Activated naive CD4-positive, alpha-beta T cell (primary cell): Measurements from ENCODE around the gene MDFIC.

Source experiments
- DNase-seq, 4 experiments: peaks; one replicate each; lab custom pipeline; 2025; lab: John Stamatoyannopoulos, UW

MDFIC gene

DNA sequence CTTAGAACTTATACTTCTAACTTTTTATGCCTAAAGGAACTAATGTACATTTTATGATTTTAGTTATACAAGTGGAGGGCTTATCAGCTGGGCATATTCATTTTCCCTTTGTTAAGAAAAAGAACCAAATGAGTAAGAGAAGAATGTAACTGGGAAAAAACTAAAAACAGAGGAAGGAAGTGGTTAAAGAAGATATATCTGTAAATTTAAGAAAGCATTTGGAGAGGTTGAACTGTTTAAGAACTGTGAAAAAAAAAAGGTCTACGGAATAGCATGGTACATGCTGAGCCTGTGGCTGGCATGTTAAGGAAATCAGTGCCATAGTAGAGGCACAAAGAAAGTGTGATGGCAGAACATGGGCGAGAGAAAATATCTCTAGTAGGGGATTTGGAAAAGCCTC is 6.2 kb downstream of the MDFIC start:
- DNase-seq, result no peak

DNA sequence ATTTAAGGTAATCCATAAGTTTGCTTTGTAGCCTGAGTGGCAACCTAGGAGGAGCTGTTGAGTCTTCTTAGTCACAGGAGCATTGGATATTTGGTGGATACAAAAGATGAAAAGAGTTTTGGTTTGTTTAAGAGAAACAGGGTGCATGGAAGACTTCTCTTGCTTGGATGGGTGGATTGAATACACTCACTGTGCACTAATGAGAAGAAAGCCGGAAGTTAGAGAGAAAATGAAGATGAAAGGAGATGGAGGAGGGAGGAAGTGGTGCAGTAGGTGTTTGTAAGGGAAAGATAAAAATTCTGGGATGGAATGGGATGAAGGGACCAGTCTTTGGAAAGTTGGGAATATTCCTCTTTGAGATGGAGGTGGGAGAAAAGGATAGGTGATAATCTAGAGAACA is 7.7 kb downstream of the MDFIC start:
- no peak for DNase-seq

DNA sequence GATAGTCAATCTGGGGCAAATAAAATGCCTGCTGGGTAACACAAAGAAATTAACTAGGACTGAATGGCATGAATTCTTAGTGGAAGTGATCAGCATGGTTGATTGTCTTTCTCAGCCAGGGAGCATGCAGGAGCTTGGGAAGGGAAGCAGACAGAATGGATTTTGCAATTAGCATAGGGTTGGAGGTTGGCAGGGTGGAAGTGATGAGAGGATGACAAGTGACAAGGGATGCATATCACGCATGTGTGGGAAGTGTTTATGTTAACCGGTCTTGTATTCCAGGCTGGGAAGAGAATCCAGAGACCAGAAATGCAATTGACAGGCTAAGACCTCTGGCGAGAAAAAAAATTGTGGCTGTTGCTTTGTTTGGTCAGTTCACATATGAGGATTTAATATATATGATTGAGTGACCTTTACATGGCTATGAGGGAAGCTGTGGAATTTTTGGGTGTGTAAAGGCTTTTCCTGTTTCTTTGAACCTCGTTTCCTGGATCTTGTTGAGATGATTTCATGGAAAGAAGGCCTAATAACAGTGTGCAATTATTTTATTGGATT is 8.3 kb downstream of the MDFIC start:
- DNase-seq, result no peak

DNA sequence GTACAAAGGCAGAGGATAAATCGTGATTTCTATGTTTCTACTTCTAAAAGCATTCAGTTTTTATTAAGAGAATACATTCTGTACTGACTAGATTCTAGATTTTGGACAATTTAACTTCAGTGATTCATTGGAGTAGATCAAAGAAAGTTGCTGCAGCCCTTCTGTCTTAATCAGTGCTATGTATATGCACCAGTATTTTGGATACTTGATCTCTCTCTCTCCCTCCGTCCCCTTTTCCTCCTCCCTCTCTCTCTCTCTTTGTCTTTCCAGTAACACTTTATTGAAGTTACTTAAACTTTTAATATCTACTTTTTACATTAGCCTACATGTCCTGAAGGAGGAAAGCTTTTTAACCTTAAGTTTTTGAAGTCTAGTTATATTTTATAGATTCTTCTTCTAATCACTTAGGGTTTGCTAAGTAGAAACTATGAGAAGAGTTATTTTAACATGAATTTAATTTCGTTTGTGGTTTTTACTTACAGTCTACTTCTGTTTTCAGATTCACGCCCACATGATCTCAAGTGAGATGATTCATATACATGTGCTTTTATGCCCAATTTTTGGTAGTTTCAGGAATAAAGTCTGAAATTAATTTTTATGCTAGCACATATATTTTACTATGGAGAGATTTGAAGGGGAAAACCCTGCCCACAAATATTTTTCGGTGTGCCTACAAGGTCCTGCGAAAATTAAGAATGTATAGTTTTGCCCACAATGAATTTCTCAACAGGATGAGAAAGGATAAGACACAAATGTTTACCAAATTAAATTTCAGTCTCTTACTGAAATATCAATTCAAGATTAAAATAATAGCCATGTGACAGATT is 9.1 kb downstream of the MDFIC start:
- no peak for DNase-seq

DNA sequence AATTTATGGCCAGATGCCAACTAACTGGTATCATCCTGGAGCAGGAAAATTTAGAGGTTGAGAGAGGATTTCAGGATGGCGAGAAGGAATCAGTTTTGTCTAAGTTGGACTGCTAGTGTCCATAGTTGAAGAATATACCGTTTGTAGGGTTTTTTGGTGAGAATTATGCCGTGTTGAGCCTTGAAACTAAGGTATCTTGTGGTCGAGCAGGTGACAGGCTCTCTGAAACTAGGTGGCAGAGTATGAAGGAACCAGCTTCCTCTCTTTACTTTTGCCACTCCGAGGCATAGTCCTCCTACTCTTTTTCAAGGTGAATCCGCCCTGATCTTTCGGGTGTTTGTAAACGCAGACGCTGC is 9.7 kb downstream of the MDFIC start:
- no peak for DNase-seq

DNA sequence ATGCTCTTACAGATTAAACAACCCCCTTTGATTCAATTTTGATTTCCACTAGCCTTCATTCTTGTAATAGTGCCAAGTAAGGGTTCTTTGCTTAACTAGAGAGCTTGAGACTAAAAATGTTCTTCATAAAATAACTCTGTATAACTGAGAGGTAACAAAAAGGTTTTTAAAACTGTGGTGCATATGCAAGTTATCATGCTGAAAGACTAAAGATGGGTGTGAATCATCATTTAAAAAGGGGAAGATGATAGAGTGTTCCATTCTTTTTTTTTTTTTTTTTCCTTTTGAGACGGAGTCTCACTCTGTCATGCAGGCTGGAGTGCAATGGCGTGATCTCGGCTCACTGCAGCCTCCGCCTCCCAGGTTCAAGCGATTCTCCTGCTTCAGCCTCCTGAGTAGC is 11.1 kb downstream of the MDFIC start:
- DNase-seq, result no peak

DNA sequence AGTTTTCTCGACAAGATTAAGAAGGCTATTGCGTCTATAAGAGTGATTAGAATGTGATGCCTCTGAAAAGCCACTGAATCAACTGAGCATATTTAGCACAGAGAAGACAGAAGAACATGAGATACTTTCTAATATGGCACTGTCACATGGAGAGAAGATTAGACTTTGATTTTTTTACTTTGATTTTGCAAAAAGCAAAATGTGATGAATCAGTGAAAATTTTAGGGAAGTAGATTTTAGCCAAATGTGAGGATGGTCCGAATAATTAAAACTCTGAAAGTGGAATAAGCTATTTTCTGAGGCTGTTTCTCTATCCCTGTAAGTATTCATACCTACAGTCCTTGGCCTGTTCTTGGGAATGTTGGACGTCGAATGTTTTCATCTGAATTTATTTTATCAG is 11.8 kb downstream of the MDFIC start:
- no peak for DNase-seq

DNA sequence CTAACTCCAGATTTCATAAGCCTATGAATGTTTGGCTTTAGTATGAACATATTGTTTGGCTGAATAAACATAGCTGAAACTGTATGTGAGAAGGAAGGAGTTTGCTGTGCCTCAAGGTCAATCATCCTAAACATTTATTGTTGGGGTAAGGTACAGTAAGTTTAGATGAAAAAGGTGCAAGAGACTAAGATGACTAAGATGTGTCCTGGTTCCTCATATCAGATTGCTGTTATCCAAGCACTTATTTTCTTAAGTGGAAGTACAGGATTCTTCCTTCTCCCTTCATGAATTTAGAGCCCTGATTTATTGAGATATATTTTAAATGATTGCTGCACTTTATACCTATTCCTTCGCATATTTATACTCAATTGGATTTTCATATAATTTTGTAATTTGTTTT is 12.2 kb downstream of the MDFIC start:
- DNase-seq, result no peak

DNA sequence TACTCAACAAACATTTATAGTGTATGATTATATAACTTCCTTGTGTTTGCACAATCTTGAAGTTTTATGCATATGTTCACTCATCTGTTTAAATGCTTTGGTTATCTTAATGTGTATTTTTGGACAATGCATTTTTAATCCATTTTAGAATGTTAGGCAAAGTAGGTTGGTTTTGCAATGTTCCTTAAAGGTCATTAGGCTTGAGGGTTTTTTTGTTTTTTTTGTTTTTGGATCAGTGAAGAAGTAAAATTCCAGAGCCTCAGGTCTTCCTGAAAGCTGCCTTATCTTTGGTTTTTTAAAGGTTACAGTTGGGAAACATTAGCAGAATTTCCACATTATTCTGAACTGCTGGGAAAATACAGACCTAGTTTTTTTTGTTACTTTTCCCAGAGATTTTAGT is 12.8 kb downstream of the MDFIC start:
- DNase-seq, result no peak

DNA sequence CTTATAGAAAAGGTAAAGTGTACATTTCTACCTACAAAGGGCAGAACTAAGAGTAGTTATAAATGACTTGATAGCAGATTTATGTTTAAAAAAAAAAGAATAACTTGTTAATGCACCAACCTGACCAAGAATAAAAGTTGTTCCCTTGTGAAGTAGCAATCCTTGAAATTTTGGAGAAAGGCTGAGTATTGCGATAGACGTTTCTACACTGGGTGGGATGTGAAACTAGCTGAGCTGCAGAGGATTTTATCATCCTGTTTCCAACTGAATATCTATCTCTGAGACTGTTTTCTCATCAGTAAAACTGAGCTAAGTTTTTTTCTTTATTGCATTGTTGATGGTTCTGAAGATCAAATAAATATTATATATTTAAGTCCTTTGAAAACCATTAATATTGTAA is 14.6 kb downstream of the MDFIC start:
- no peak for DNase-seq

DNA sequence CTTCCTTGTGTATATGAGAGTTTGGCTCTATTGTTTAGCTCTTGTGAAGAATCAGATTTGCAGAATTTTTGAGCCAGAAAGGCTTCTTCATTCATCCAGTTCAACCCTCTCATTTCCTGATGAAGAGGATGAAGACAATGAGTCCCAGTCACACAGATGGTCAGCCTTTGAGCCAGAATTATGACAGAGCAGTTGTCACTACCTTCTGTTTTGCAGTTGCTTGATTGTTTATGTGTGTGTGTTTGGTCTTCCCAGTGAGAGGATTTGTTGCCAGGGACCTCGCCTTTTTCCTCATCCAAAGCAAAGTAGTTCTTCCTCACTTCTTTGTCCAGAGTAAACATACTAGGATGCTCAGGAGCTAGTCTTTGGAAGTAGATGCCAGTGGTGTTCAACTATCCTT is 15.6 kb downstream of the MDFIC start:
- no peak for DNase-seq

DNA sequence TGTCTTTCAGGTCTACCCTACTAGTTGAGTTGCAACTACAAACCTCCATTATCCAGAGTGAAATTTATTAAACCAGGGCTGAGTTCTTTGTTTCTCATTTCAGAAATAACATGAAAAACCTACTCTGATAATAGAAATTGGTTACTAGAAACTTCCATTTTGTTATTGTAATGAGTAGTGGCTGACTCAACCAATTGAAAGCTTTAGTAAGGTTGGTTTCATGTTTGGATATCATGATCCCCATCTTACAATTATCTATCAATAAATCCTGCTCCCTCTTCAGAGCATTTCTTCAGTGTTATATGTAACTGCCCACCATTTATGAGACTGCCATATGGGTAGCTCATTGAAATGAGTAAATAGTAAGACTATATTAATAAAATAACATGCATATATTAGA is 16.9 kb downstream of the MDFIC start:
- no peak for DNase-seq

DNA sequence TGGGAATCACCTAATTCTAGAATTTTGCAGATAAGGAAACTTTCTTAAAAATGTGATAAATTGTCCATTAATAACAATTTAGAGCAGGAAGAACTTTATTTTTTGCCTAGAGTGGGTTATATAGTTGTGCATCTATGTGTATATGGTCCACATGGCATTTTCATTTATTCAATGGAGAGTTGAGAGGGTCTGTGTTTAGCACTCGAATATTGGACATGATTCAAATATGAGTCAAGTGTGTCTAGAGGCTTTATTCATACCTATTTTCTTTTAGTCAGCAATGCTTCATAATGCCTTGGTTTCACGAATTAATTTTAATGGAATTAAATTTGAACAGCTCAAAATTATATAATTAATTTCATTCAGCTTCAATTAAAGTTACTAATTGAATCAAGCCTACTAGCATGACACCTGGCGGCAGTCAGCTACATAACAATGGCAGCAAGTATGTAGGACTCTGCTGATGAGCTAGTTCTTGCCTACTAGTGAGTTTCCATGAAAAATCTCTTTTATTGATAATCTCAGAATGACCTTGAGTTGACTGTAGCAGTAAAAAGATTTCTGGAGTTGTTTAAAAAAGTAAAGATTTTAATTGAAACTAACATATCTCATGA is 17.7 kb downstream of the MDFIC start:
- DNase-seq, result no peak

DNA sequence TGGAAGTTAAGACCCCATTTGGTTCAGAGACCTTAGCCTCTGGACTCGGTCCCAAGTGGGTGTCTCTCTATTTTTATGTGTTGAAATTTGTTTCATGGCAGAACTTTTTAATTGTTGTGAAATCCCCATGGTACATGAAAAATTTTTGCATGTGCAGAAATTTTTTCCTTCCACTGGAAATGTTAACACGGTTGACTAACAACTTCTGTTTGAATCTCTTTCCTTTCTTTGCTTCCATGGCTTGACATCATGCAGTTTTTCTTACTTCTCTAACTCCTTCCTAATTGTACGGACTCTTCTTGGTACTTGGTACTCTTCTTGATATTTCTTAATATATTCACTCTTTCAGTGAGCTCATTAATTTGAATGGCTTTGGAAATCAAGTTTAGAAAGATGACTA is 18.3 kb downstream of the MDFIC start:
- DNase-seq, result no peak

DNA sequence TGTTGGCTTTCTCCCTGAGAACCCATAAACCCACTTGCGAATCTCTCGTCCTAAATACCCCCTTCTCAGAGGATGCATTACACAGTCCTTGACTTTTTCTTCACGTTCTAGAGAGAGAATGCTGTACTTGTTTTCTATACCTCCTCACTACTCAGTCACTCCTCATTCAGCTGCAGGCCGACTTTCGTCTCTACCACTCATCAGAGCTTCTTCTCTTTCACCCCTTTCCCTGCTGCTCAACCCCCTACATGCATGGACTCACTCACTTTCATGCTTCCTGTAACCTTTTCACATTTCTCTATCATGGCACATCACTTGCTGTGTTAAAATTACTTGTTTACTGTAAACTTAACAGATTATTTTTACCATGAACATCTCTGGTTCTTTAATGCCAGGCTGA is 19.8 kb downstream of the MDFIC start:
- DNase-seq, result no peak

DNA sequence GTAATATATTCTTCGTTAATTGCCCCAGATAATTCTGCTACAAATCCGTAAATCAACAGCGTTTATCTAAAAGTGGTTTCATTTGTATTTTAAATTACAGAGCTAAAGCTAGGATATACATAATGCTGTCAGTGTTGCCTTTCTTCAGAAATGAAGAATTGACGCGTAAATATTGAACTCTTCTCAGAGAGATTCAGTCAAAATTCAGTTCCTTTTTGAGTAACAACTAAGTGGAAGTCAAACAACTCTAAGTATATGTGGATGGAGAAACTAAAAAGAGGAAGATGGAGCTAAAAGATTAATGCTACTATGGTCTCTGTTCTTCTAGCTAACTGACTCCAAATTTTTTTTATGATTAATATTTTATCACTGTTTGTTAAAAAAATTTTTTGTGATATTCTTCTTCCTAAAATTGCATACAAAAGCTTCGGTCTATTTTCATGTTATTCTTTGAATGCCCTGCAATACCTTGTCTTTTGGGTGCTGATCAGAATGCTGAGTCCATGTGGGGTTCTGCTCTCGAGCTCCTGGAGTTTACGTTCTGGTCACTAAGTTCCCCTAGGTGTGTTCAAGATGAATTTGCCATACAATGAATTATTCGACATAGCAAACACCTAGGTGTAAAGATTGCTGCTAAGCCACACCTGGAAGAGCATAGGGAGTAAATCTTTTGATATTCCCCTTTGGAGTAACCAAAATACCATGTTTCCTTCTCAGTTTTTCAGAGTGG is 20.7 kb downstream of the MDFIC start:
- no peak for DNase-seq

DNA sequence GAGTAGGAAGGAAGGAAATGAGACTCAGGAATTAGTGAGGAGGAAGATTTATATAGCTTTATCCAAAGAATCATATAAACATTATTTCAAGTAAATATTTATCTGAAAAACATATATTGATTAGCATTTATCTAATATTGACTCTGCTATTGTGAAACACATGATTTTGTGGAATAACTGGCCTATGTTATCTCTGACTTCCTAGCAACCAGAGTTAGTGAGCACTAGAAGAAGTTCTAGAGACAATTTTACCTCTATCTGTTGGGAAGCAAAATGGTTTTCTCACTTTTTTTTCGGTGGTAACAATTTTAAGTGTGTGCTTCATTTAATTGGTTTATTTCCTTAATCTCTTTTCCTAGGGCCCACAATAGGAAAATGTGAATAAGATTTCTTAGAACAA is 21.6 kb downstream of the MDFIC start:
- no peak for DNase-seq

DNA sequence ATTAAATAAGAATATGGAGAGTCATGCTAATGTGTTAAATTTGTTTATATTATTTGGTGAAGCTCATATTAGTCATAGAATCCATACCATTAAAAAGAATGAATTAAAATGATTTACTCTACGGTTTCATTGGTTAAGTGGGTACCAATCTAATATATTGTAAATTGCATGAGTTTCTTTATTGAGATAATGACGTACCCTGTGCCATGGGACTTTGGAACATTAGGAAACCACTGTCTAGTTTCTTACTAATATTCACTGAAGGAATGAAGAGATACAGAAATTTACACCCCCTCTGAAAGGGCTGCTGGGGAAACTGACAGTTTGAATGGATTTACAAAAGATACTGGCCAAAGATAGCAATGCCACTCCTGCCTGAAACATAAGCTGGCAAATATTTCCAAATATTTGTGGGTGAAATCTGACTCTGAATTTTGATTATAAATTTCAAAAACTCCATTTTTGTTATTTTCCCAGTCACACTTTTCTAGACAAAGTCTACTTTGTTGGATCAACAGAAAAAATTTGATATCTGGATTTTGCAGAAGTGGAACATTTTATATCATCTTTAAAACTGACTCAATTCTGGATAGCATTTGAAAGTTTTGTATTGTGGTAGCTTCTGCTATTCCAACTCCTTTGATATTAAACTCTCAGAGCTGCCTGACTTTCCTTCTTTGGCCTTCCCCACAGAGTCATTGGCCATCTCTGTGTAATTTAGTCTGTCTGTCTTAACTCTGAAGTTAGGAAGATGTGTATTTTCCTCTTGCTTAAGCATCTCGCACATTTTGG is 22.3 kb downstream of the MDFIC start:
- no peak for DNase-seq

DNA sequence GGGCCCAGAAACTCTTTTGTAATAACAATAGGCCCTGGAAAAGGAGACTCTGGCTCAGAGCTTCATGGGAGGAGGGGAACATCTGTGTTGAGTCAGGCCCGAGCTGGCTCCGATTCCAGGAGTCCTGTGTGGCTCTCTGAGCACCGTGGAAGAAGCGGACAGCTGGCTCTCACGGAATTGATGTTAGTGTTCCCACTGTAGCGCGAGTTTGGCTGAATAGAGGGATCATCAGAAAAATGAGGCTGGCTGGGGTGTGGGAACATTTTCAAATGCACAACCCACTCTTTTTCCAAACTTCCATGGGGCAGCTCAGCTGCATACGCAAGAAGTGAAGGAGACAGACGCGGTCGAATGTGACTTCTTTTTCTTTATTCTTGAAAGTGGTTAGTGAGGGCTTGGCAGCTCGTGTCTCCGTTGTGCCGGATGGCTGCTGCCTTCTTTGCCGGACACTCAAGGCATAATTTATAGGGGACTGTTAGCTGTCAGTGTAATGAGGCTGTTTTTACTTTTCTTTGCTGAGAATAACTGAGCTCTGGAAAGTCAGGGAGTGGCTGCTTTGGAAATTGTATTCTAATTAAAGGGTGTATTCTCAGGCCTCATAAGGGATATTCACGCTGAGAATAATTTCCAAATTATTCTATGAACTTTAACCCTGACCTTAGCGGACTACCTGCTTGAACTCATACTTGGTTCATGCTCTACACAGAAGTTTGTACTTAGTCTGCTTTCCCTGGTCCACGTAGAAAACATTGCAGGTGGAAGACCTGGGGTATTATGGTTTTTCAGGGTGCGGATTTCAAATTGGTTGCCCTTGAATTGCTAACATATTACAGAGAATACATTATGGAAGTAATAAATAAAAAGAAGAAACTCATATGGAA is 23.1 kb downstream of the MDFIC start:
- DNase-seq, result no peak

DNA sequence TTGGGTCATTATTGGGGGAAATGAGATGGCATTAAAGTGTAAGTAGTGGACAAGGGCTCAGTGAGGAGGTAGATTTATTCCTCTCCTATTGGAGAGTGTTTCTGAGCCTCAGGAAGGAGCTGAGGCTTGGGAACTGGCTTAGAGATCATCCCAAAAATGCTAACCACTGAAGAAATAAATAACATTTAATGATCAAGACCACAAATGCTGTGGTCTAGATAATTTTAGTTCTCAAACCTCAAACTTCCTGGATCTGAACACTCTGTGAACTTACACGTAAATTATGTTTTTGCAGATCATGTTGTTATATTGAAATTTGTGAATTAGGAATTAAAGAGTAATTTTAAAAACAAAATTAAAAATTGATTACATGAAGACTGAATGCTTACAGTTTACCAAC is 27.3 kb downstream of the MDFIC start:
- DNase-seq, result no peak

DNA sequence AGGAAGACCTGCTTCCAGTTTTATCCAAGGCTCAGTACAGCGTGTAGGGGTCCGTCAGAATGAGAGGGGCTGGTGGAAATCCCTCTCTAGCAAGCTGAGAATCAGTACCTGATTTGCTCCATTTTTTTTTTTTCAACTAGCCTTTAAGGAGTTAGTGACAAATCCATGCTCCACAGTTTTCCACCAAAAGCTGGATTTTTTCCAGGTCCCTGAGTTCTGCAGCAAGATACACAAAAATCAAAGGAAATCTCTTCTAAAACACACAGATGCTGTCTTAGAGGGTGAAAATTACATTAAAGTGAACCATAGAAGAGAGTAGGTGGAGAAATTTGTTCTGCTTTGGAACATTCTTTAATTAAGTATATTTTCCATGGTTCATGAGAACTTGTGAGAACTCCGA is 30.4 kb downstream of the MDFIC start:
- no peak for DNase-seq
